Activated T-helper 2 cell treated with anti-CD3 and anti-CD28 coated beads, Interferon-gamma antibody, Interleukin-2, Interleukin-4, amounts not matched to agents 10 μg/mL and 5 μg/mL and 100 μg/mL, durations not matched to agents 14 hours and 24 hours and 36 hours (primary cell): ENCODE measurements around the gene TBL1XR1. TPM values are rescaled to one million over a fixed set of nuclear protein-coding genes. Genes with fewer than 3 reads are reported as not detected.

Source experiments
- DNase-seq: peaks from one replicate; pipeline ENCODE4 v3.0.0; 2021; ENCODE audit warnings: low spot score
- H3K27ac Mint-ChIP-seq: one replicate; pipeline ENCODE4 v1.8.0; 2021; ENCODE audit warnings: mixed read lengths
- H3K27me3 Mint-ChIP-seq: one replicate; pipeline ENCODE4 v1.8.0; 2021; ENCODE audit warnings: low read depth, mixed read lengths
- H3K36me3 Mint-ChIP-seq: one replicate; pipeline ENCODE4 v1.8.0; 2021; ENCODE audit warnings: low read depth, mixed read lengths
- H3K4me1 Mint-ChIP-seq: one replicate; pipeline ENCODE4 v1.8.0; 2021; ENCODE audit warnings: low read depth, mixed read lengths
- H3K4me3 Mint-ChIP-seq: one replicate; pipeline ENCODE4 v1.8.0; 2021; ENCODE audit warnings: low read depth, mild to moderate bottlenecking, moderate library complexity, mixed read lengths
- H3K9me3 Mint-ChIP-seq: one replicate; pipeline ENCODE4 v1.8.0; 2021; ENCODE audit warnings: mixed read lengths
- intact Hi-C: fragments of 100-400 bp; cut with micrococcal nuclease; formaldehyde crosslinking; loops from one replicate; pipeline ENCODE4 v1.15.1; 2023
- total RNA-seq: library from RNA; stranded (reverse); gene quantifications from 2 replicates; pipeline ENCODE4 v1.2.3, GENCODE V29; 2022

The TBL1XR1 gene
- total RNA-seq, 1 donor from 2014 or later, result 168 TPM

GRCh38 chr3:177124882-177125281, 72.4 kb downstream of the TBL1XR1 start:
- H3K36me3 Mint-ChIP-seq, result peaks cover 62% of the 10 kb centered on the region
- peaks cover 39% of the 10 kb centered on the region for H3K4me1 Mint-ChIP-seq

DNA sequence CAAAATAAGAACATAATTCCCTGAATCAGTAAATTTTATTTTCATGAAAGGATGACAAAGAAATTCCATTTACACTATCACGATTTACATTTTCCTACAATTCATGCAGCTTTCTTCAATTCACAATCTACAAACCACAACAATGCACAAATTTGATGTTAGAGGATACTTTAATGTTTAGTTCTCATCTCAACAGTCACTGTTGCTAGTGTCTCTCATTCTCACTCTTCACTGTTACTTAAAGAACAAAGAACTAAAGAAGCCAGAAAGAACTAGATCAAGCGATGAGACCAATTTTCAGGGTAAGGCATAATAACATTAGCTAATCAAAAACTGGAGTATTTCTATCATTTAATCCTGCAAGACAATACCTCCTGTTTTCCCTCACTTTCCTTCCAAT, 73.5 kb downstream of the TBL1XR1 start:
- Mint-ChIP-seq H3K27ac (no peak overlapping the region), H3K9me3 (peaks cover 29% of the 10 kb centered on the region), H3K4me3 (no peak overlapping the region), H3K4me1 (peaks cover 44% of the 10 kb centered on the region), H3K36me3 (peaks cover 60% of the 10 kb centered on the region), H3K27me3 (no peaks in the 10 kb centered on the region)
- intact Hi-C loops, result loop anchor here (2.0 kb wide), 1 partner anchor 21 kb away; no protein-coding TSS in a partner anchor
- DNase-seq, result no peak

More at GRCh38 chr3:177124882-177125281, 72.4 kb downstream of the TBL1XR1 start:
- Mint-ChIP-seq H3K27ac (peak overlapping the region; percentile 10), H3K9me3 (peaks cover 29% of the 10 kb centered on the region), H3K4me3 (no peak overlapping the region), H3K27me3 (no peaks in the 10 kb centered on the region)
- intact Hi-C loops, result loop anchor here (2.0 kb wide), 1 partner anchor 20 kb away; no protein-coding TSS in a partner anchor
- no peak for DNase-seq

DNA sequence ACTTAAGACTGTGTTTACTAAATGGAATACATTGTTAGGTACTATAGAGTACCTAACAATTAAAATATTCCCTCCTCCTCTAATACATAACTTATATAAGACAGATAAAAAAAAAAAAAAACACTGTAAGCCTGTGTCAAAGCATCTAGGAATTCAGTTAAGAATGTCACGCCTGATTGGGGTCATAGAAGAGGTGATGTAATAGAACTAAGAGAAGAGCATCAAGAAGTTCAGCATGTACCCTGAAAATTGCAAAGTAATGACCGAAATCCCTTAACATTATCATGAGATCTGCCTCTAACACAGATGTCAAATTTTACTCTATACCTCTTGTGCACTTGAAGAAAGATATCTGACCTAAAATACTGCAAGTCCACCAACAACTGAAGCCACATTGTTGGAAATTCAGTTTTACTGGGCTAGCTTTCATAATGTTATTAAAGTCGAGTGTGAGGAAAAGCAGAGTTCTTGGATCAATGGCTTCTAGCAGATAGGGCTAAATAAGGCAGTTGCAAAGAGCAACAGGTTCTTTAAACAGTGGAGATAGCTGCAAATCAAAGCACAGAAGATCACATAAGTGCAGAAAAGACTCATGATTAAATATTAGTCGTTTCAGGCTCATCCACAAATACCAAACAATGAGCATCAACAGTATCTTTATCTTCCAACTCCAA, 75.0 kb downstream of the TBL1XR1 start:
- Mint-ChIP-seq H3K9me3 (peaks cover 29% of the 10 kb centered on the region), H3K4me3 (no peak overlapping the region), H3K27ac (no peak overlapping the region), H3K4me1 (peaks cover 50% of the 10 kb centered on the region), H3K27me3 (no peaks in the 10 kb centered on the region), H3K36me3 (peaks cover 54% of the 10 kb centered on the region)
- intact Hi-C loops, result no loop called here
- no peak for DNase-seq

- no peak overlapping the region for H3K4me3 Mint-ChIP-seq
- H3K36me3 Mint-ChIP-seq, result peaks cover 47% of the 10 kb centered on the region
- H3K4me1 Mint-ChIP-seq, result peaks cover 50% of the 10 kb centered on the region
- no peaks in the 10 kb centered on the region for H3K27me3 Mint-ChIP-seq
- no peak for DNase-seq
- no peak overlapping the region for H3K27ac Mint-ChIP-seq
- peaks cover 24% of the 10 kb centered on the region for H3K9me3 Mint-ChIP-seq
- intact Hi-C loops, result no loop called here
These were observed 77.5 kb downstream of the TBL1XR1 start for GRCh38 chr3:177119829-177120228.

DNA sequence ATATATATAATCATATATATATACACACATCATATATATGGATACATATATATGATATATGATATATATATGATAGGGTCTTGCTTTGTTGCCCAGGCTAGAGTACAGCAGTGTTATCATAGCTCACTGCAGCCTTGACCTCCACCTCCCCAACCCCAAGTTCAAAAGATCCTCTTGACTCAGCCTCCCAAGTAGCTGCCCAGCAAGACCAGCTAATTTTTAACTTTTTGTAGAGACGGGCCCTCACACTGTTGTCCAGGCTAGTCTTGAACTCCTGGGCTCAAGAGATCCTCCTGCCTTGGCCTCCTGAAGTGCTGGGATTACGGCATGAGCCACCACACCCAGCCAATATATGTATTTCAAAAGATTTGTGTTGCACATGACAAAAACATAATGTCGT, 83.0 kb downstream of the TBL1XR1 start:
- DNase-seq, result no peak
- no peaks in the 10 kb centered on the region for H3K9me3 Mint-ChIP-seq
- intact Hi-C loops, result no loop called here
- H3K27ac Mint-ChIP-seq, result no peak overlapping the region
- peaks cover 23% of the 10 kb centered on the region for H3K36me3 Mint-ChIP-seq
- no peaks in the 10 kb centered on the region for H3K27me3 Mint-ChIP-seq
- H3K4me3 Mint-ChIP-seq, result no peak overlapping the region
- H3K4me1 Mint-ChIP-seq, result peaks cover 54% of the 10 kb centered on the region

DNA sequence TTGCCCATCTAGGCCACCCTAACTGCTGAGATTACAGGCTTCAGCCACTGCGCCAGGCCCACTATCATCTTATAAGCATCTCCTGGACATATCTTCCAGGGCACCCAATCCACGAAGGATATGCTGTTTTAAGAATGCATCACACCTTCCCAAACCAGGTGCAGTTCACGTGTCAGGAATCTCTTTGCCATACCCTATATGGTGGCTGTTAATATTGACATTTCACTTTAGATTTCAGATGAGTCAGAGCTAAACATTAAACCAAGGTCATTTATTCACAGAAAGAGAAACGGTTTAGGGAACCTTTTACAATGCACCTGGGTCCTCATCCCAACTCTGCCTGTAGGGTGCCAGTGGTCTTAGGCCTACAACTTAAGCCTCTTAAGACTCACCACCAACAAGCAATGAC, 85.7 kb downstream of the TBL1XR1 start:
- H3K4me3 Mint-ChIP-seq, result no peak overlapping the region
- intact Hi-C loops, result no loop called here
- H3K36me3 Mint-ChIP-seq, result peaks cover 19% of the 10 kb centered on the region
- DNase-seq, result no peak
- H3K27me3 Mint-ChIP-seq, result no peaks in the 10 kb centered on the region
- H3K4me1 Mint-ChIP-seq, result peaks cover 54% of the 10 kb centered on the region
- H3K9me3 Mint-ChIP-seq, result no peaks in the 10 kb centered on the region
- H3K27ac Mint-ChIP-seq, result no peak overlapping the region

DNA sequence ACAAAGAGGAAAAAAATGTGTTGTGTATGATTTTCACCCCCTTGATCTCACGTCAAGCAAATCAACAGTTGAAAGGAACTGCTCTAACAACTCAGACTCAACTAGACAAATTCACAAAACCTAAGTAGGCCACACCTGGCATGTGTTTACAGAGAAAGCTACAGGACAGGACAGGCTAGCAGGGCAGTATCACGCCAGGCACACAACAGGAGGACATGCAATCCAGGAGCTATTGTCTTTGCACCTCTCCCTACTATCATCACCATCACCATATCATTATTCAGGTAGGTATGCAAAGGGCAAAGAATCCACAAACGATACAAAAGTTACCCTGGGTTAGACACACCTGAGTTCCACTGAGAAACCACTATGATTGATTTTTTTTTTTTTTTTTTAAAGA, 86.4 kb downstream of the TBL1XR1 start:
- peaks cover 14% of the 10 kb centered on the region for H3K36me3 Mint-ChIP-seq
- no peak overlapping the region for H3K4me3 Mint-ChIP-seq
- H3K27ac Mint-ChIP-seq, result no peak overlapping the region
- DNase-seq, result no peak
- H3K27me3 Mint-ChIP-seq, result no peaks in the 10 kb centered on the region
- intact Hi-C loops, result no loop called here
- H3K4me1 Mint-ChIP-seq, result peaks cover 54% of the 10 kb centered on the region
- no peaks in the 10 kb centered on the region for H3K9me3 Mint-ChIP-seq

DNA sequence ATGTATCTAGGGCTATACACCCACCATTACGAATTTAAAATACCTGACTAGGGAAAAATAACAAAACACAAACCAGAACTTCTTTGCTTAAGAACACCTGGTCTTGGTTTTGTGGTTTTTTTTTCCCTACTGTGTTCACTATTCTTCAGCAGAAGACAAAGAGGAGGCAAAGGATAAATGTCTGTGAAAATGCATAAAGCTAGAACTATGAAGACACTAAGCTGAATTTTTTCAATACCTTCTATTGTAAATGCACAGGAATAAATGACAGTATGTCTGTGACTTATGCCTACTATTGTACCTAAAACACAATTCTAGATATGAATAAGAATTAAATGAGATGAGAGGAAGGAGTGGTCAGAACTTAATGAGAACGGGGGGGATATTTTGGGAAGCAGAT, 86.9 kb downstream of the TBL1XR1 start:
- intact Hi-C loops, result no loop called here
- no peaks in the 10 kb centered on the region for H3K9me3 Mint-ChIP-seq
- H3K27me3 Mint-ChIP-seq, result no peaks in the 10 kb centered on the region
- H3K27ac Mint-ChIP-seq, result peak overlapping the region; percentile 29
- peaks cover 57% of the 10 kb centered on the region for H3K4me1 Mint-ChIP-seq
- H3K4me3 Mint-ChIP-seq, result no peak overlapping the region
- H3K36me3 Mint-ChIP-seq, result peaks cover 14% of the 10 kb centered on the region
- DNase-seq, result no peak

DNA sequence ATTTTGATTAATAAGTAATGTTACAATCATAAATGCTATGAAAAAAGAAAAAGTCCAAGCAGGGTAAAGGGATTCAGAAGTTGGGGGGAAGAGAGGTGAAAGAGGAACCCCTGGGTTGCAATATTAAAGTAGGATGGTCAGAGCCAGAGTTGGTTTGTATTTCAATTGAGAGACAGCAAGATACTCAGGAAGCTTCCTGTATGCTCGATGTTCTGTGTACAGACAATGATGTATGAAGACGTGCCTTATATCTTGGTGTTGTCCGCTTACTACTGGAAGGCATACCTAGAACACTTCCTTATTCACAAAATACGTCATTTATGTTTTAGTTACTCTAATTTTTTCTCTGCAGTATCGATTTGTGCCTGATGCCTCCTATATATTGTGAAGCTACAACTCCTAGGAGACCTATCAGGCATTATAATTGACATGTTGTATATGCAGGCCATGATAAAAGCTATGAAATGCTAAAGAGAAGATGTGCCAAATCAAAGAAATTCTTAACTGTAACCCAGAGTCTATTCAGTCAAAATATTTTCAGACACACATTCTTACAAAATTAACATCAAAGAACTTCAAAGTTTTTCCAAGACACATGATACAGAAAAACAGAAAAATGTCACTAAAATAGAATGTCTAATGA, 87.5 kb downstream of the TBL1XR1 start:
- Mint-ChIP-seq H3K9me3 (no peaks in the 10 kb centered on the region), H3K27ac (no peak overlapping the region), H3K4me3 (no peak overlapping the region), H3K36me3 (peaks cover 14% of the 10 kb centered on the region), H3K27me3 (no peaks in the 10 kb centered on the region), H3K4me1 (peaks cover 58% of the 10 kb centered on the region)
- no peak for DNase-seq
- intact Hi-C loops, result loop anchor here (5.0 kb wide), 1 partner anchor 37 kb away; no protein-coding TSS in a partner anchor

GRCh38 chr3:177108648-177109047, 88.6 kb downstream of the TBL1XR1 start:
- Mint-ChIP-seq H3K4me3 (no peak overlapping the region), H3K27me3 (no peaks in the 10 kb centered on the region), H3K4me1 (peaks cover 55% of the 10 kb centered on the region), H3K27ac (no peak overlapping the region), H3K9me3 (no peaks in the 10 kb centered on the region), H3K36me3 (peaks cover 12% of the 10 kb centered on the region)
- intact Hi-C loops, result loop anchor here (5.0 kb wide), 1 partner anchor 39 kb away; no protein-coding TSS in a partner anchor
- DNase-seq, result no peak

DNA sequence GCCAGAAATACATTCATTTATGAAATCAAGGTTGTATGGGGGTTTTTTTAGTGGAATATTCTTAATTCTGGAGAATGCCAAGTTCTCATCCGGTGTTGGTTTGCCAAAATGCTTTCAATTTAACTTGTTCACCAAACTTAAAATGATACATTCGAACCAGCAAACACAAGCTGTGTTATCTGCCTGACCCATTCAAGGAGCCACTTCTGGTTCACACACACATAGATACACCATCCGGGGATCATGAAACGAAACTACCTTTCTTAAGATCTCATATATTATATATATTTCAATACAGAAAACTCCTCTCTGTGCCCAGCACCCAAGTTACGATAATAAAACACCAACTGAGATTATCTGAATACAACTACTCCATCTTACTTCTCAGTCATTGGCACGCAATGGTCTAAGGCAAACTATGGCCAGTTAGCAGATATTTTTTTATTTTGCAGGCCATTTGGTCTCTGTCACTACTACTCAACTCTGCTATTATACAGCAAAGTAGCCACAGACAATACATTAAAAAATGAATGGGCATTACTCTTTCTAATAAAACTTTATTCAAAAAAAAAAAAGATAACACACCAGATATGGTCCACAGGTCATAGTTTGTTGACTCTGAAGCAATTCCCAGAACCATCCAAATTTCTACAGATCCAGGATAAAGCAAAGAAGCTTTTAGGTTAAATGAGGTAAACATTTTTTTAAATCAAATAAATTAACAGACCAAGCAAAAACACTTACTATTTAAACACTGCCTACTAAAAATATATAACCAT, 89.6 kb downstream of the TBL1XR1 start:
- no peaks in the 10 kb centered on the region for H3K27me3 Mint-ChIP-seq
- H3K4me3 Mint-ChIP-seq, result no peak overlapping the region
- intact Hi-C loops, result loop anchor here (5.0 kb wide), 1 partner anchor 40 kb away; no protein-coding TSS in a partner anchor
- peaks cover 5% of the 10 kb centered on the region for H3K36me3 Mint-ChIP-seq
- H3K9me3 Mint-ChIP-seq, result peaks cover 2% of the 10 kb centered on the region
- DNase-seq, result no peak
- H3K27ac Mint-ChIP-seq, result no peak overlapping the region
- H3K4me1 Mint-ChIP-seq, result peaks cover 48% of the 10 kb centered on the region

DNA sequence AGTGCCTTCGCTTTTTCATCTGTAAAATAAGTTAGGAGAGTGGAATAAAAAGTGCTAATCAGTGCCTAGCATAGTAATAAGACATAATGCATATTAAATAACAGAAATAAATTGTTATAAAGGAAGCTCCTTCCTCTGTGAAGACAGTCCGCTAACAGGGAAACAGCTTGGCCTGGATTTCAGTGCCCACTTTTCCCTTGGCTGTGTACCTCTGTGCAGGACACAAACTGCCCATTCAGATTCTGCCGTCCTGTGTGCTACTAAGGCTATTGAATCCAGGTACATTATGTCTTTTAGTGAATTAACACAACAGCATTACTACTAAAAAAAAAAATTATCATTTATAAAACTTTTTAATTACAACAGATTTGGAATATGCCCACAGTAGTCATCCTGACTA, 90.7 kb downstream of the TBL1XR1 start:
- H3K27me3 Mint-ChIP-seq, result no peaks in the 10 kb centered on the region
- peaks cover 4% of the 10 kb centered on the region for H3K9me3 Mint-ChIP-seq
- intact Hi-C loops, result loop anchor here (5.0 kb wide), 1 partner anchor 41 kb away; no protein-coding TSS in a partner anchor
- peaks cover 8% of the 10 kb centered on the region for H3K36me3 Mint-ChIP-seq
- H3K4me1 Mint-ChIP-seq, result peaks cover 46% of the 10 kb centered on the region
- no peak overlapping the region for H3K4me3 Mint-ChIP-seq
- no peak overlapping the region for H3K27ac Mint-ChIP-seq
- no peak for DNase-seq
